GM10248 (cell line): Measurements from ENCODE around the gene FAM234A.
"Not testable (repeated sequence)": the region's sequence is repeated elsewhere in the genome, so short reads cannot be mapped to it uniquely, and the experiment has no call there.

Source experiments
- CTCF ChIA-PET: fragments of 300-600 bp; sonication (Branson Sonifier 250); formaldehyde crosslinking; extraction: SDS; loops from one replicate; lab custom pipeline; 2021; ENCODE audit warnings: antibody characterized with exemption; lab: Yijun Ruan, JAX
- POLR2A ChIA-PET: fragments of 350-650 bp; sonication (Branson Sonifier 250); formaldehyde crosslinking; extraction: SDS; loops from one replicate; lab custom pipeline; 2020; ENCODE audit warnings: antibody characterized with exemption; lab: Yijun Ruan, JAX
- DNase-seq: peaks from one replicate; pipeline ENCODE4 v3.0.0; 2012; ENCODE audit errors: extremely low spot score
- TF ChIP-seq, protein P1 (sequence below): IDR thresholded peaks from 2 replicates; pipeline ENCODE4 v1.5.1; 2012; ENCODE audit warnings: mild to moderate bottlenecking, low read depth; ENCODE audit errors: extremely low read depth, missing control alignments, control extremely low read depth

Gene FAM234A

GRCh38 chr16:212999-213398 is 21.6 kb upstream of the FAM234A start:
- POLR2A ChIA-PET: interaction anchor here (0.7 kb wide), 1 partner anchor 10 kb away, joined by 3 read pairs; no protein-coding TSS in a partner anchor
- CTCF ChIA-PET: interaction anchor here (1.5 to 2.3 kb wide), 3 partner anchors 11 to 116 kb away, joined by 4 to 10 read pairs (median 5); no protein-coding TSS in a partner anchor
- DNase-seq: no peak
- TF ChIP-seq, protein P1, sequence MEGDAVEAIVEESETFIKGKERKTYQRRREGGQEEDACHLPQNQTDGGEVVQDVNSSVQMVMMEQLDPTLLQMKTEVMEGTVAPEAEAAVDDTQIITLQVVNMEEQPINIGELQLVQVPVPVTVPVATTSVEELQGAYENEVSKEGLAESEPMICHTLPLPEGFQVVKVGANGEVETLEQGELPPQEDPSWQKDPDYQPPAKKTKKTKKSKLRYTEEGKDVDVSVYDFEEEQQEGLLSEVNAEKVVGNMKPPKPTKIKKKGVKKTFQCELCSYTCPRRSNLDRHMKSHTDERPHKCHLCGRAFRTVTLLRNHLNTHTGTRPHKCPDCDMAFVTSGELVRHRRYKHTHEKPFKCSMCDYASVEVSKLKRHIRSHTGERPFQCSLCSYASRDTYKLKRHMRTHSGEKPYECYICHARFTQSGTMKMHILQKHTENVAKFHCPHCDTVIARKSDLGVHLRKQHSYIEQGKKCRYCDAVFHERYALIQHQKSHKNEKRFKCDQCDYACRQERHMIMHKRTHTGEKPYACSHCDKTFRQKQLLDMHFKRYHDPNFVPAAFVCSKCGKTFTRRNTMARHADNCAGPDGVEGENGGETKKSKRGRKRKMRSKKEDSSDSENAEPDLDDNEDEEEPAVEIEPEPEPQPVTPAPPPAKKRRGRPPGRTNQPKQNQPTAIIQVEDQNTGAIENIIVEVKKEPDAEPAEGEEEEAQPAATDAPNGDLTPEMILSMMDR: no peak

DNA sequence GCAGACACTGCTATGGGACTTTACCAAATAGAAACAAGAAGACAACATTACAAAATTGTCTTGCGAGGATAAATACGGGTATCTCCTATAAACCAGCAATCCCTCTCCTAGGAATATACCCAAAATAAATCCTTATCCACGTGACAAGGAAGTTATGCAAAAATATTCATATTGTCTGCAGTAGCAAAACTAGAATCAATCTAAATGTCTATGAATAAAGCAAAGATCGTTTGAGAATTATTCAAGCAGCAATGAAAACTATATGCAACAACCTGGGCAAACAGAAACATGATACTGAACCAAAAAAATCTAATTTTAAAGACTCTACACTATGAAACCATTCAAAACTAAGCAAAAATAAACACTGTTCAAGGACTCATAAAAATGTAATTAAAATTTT is 14.6 kb upstream of the FAM234A start:
- DNase-seq: no peak
- TF ChIP-seq, protein P1: no peak
- ChIA-PET POLR2A (no interaction called here), CTCF (interaction anchor here (1.6 to 1.7 kb wide), 3 partner anchors 8 to 124 kb away, joined by 4 to 6 read pairs (median 5); no protein-coding TSS in a partner anchor)

DNA sequence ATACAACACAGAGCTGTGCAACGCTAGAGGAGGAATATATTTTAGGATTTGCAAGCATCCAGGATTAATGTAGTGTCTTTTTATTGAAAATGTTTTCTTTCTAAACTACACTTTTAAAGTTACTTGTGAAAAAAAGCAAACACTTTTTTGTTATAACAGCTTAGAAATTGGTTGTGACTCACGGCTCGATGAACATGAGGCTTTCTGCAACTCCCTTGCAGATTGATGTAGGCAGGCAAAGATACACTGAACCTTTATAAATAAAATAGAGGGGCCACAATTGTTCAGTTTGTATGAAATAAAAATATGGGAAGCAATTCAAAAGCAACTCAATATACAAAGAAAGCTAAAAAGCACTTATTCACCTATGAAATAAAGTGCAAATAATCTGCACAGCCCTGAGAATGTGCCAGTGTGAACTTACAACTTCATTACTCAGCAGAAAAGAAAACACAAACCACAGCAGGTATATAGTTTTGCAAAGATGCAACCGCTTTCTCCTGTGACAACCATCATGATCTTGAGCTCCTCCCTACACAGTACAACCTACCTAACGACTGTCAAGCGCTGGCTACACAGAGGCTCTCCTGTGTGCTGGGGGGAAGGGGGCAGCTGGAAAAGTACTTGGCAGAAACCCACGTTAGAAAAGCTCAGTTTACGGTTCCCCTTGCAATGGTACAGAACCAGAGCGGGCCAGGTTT is 6.3 kb upstream of the FAM234A start:
- TF ChIP-seq, protein P1: no peak
- no peak for DNase-seq
- CTCF ChIA-PET: interaction anchor here (1.0 to 1.6 kb wide), 9 partner anchors 9 to 133 kb away, joined by 3 to 5 read pairs (median 4); partner anchors contain the start of gene AXIN1
- POLR2A ChIA-PET: no interaction called here

- CTCF ChIA-PET: interaction anchor here (1.0 to 1.6 kb wide), 7 partner anchors 11 to 132 kb away, joined by 3 to 5 read pairs (median 4); partner anchors contain the start of gene AXIN1
- TF ChIP-seq, protein P1: no peak
- peak; percentile 92 for DNase-seq
- POLR2A ChIA-PET: no interaction called here
Measured at GRCh38 chr16:228852-229730, 5.5 kb upstream of the FAM234A start, which contains the start of gene LUC7L. TSS of gene LUC7L (minus strand) at chr16:229449. CDS start at chr16:229339, 110 bp downstream.

- no peak for DNase-seq
- POLR2A ChIA-PET: no interaction called here
- TF ChIP-seq, protein P1: no peak
- CTCF ChIA-PET: interaction anchor here (1.0 to 1.6 kb wide), 3 partner anchors 10 to 123 kb away, joined by 3 to 4 read pairs (median 4); partner anchors contain the start of gene AXIN1
Measured at GRCh38 chr16:229731-230281, 4.8 kb upstream of the FAM234A start.

DNA sequence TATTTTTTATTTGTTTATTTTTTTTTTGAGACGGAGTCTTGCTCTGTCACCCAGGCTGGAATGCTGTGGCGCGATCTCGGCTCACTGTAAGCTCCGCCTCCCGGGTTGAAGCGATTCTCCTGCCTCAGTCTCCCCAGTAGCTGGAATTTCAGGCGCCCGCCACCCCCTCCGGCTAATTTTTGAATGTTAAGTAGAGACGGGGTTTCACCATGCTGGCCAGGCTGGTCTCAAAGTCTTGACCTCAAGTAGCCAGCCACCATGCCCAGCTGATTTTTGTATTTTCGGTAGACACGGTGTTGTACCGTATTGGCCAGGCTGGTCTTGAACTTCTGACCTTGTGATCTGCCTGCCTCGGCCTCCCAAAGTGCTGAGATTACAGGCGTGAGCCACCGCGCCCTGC is 4.3 kb upstream of the FAM234A start:
- CTCF ChIA-PET, POLR2A ChIA-PET, DNase-seq: not testable (repeated sequence)
